SU-DHL-6 (cell line): ENCODE data around the gene OR5W2.

Experiments used
- EZH2phosphoT487 ChIP-seq: fragments of 200-600 bp; sonication (generic), shearing (Covaris generic); conservative IDR thresholded peaks from 2 replicates; pipeline ENCODE4 v1.6.1; 2018; ENCODE audit warnings: mild to moderate bottlenecking, antibody characterized with exemption, low read length, moderate library complexity, mixed read lengths
- TF ChIP-seq, protein P1 (sequence below): fragments of 200-600 bp; sonication (generic); IDR thresholded peaks from one replicate; pipeline ENCODE4 v1.5.1; 2017; ENCODE audit warnings: antibody characterized with exemption, mild to moderate bottlenecking, low read length, moderate library complexity; ENCODE audit not compliant: insufficient read depth, poor library complexity, severe bottlenecking

DNA sequence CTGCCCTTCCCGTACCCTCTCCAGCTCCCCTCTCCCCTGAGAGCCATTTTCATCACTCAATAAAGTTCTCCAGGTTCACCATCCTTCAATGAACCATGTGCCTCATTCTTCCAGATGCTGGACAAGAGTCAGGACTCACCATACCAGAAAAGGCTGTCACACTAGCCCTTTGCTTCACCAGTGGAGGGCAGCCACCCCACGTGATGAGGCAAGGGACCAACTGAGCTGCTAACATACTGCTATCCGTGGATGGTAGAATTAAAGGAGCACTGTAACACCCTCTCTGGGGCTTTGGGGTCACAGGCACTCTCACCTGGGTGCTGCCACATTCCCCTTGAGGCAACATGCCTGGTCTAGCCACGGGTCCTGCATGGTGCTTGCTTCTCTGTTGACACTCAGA, 34.9 kb upstream of the OR5W2 start:
- TF ChIP-seq, protein P1, sequence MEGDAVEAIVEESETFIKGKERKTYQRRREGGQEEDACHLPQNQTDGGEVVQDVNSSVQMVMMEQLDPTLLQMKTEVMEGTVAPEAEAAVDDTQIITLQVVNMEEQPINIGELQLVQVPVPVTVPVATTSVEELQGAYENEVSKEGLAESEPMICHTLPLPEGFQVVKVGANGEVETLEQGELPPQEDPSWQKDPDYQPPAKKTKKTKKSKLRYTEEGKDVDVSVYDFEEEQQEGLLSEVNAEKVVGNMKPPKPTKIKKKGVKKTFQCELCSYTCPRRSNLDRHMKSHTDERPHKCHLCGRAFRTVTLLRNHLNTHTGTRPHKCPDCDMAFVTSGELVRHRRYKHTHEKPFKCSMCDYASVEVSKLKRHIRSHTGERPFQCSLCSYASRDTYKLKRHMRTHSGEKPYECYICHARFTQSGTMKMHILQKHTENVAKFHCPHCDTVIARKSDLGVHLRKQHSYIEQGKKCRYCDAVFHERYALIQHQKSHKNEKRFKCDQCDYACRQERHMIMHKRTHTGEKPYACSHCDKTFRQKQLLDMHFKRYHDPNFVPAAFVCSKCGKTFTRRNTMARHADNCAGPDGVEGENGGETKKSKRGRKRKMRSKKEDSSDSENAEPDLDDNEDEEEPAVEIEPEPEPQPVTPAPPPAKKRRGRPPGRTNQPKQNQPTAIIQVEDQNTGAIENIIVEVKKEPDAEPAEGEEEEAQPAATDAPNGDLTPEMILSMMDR: no peak
- no peak for TF ChIP-seq EZH2phosphoT487
